B cell (primary cell): ENCODE results near the gene OGDHL.

Experiments
- CTCF ChIP-seq: fragments of 200-600 bp; IDR thresholded peaks from one replicate; pipeline ENCODE4 v1.8.0; 2022; ENCODE audit warnings: antibody characterized with exemption, mild to moderate bottlenecking
- EZH2 ChIP-seq: IDR thresholded peaks from 2 replicates; pipeline ENCODE4 v1.6.1; 2012; ENCODE audit warnings: borderline replicate concordance, low read depth, mild to moderate bottlenecking, moderate library complexity, low read length; ENCODE audit not compliant: insufficient read depth, poor library complexity, severe bottlenecking

GRCh38 chr10:49749556-49750491, 12.3 kb downstream of the OGDHL start:
- TF ChIP-seq CTCF (no peak), EZH2 (no peak)
